CD4-positive, alpha-beta T cell treated with Interleukin-15 for 4 hours (primary cell): Measurements from ENCODE around the gene SMIM27.
"Not testable (repeated sequence)": the region's sequence is repeated elsewhere in the genome, so short reads cannot be mapped to it uniquely, and the experiment has no call there.

Experiments used
- DNase-seq: peaks from one replicate; pipeline ENCODE4 v3.0.0-alpha.2; 2020; ENCODE audit warnings: low spot score

Gene SMIM27

GRCh38 chr9:32599021-32599420 is 46.9 kb downstream of the SMIM27 start:
- not testable (repeated sequence) for DNase-seq
